ENCODE results near the gene ELMOD2. TPM values are rescaled to one million over a fixed set of nuclear protein-coding genes. Genes with fewer than 3 reads are reported as not detected.
"Not testable (repeated sequence)": the region's sequence is repeated elsewhere in the genome, so short reads cannot be mapped to it uniquely, and the experiment has no call there.

The ELMOD2 gene, protein sequence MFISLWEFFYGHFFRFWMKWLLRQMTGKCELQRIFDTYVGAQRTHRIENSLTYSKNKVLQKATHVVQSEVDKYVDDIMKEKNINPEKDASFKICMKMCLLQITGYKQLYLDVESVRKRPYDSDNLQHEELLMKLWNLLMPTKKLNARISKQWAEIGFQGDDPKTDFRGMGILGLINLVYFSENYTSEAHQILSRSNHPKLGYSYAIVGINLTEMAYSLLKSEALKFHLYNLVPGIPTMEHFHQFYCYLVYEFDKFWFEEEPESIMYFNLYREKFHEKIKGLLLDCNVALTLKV
- polyA plus RNA-seq (ENCODE audit: insufficient read length in 12 of 12): 10 to 100 TPM in 11 of 12 donors, not detected in 1; 16.7 to 39.4 (median 25.6) TPM
- long read RNA-seq, donor 1, full-length matches to known transcripts: 6 of 6 reads
- long read RNA-seq, donor 1, partial matches to known transcripts: 0 of 6 reads
- long read RNA-seq, donor 1, other reads (novel, unspliced or antisense): 0 of 6 reads
- long read RNA-seq, donor 2, full-length matches to known transcripts: 1 of 1 reads
- long read RNA-seq, donor 2, partial matches to known transcripts: 0 of 1 reads
- long read RNA-seq, donor 2, other reads (novel, unspliced or antisense): 0 of 1 reads
- long read RNA-seq, donor 3, full-length matches to known transcripts: 1 of 1 reads
- long read RNA-seq, donor 3, partial matches to known transcripts: 0 of 1 reads
- long read RNA-seq, donor 3, other reads (novel, unspliced or antisense): 0 of 1 reads
- long read RNA-seq, donor 4: 0 reads
- long read RNA-seq, donor 5, full-length matches to known transcripts: 8 of 8 reads
- long read RNA-seq, donor 5, partial matches to known transcripts: 0 of 8 reads
- long read RNA-seq, donor 5, other reads (novel, unspliced or antisense): 0 of 8 reads
- long read RNA-seq, donor 6, full-length matches to known transcripts: 3 of 3 reads
- long read RNA-seq, donor 6, partial matches to known transcripts: 0 of 3 reads
- long read RNA-seq, donor 6, other reads (novel, unspliced or antisense): 0 of 3 reads
- long read RNA-seq, donor 7, full-length matches to known transcripts: 3 of 3 reads
- long read RNA-seq, donor 7, partial matches to known transcripts: 0 of 3 reads
- long read RNA-seq, donor 7, other reads (novel, unspliced or antisense): 0 of 3 reads
- long read RNA-seq, donor 8, full-length matches to known transcripts: 8 of 8 reads
- long read RNA-seq, donor 8, partial matches to known transcripts: 0 of 8 reads
- long read RNA-seq, donor 8, other reads (novel, unspliced or antisense): 0 of 8 reads
- long read RNA-seq, donor 9, full-length matches to known transcripts: 2 of 2 reads
- long read RNA-seq, donor 9, partial matches to known transcripts: 0 of 2 reads
- long read RNA-seq, donor 9, other reads (novel, unspliced or antisense): 0 of 2 reads
- long read RNA-seq, donor 10, partial matches to known transcripts: 0 of 2 reads
- long read RNA-seq, donor 10, other reads (novel, unspliced or antisense): 0 of 2 reads
- long read RNA-seq, donor 11, full-length matches to known transcripts: 4 of 4 reads
- long read RNA-seq, donor 11, partial matches to known transcripts: 0 of 4 reads
- long read RNA-seq, donor 11, other reads (novel, unspliced or antisense): 0 of 4 reads

DNA sequence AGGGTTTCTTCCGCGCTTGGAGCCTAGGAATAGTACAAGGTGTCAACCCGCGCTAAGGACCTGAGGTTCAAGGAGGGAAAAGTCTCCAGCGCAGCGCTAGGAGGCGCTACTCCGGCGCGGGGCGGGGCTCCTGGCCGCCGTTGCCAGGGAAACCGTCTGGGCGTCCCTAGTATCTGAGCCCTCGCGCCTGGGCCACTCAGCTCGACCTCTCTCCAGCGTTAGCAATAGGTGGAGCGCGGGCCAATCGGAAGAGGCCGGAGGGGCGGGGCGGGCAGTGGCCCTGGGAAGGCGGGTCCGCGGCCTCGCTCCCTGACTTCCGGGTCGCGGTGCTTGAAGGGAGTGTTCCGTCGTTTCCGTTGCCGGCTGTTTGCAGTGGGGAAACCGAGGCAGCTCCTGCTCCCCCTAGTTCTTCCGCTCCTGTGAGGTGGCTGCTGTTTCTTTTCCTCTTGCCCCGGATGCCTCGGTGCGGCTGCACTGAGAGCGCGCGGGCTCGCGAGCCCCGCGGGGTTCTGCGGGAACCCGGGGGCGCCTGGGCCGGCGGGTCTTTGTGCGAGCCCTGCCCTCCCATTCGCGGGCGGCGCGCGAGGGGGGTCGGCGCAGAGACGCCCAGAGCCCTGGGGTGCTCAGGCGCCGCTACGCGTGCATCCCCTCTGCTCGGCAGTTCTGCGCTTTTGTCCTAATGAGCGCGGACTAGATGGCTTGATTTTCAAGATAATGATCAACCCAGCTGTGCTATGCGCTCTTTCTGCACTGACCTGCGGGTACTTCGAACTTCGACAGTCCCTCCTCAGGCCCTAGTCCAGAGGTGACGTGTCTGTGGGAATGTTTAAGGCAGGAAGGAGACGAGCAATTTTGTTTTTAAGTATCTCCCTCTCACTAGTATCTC lies at the start of gene ELMOD2:
ELMOD2 (plus strand) TSS at position 312 of the 886 bp plus-strand sequence. CDS start 1,261 bp downstream, outside the sequence.
- DNase-seq: peak; percentile 97

DNA sequence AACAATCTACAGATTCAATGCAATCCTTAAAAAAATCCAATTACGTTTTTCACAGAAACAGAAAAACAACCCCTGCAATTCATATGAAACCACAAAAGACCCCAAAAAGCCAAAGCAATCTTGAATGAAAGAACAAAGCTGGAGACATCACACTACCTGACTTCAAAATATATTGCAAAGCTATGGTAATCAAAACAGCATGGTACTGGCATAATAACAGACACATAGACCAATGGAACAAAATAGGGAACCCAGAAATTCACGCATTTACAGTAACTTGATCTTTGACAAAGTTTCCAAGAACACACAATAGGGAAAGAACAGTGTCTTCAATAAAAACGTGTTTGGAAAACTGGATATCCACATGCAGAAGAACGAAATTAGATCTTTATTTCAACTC lies 40.5 kb upstream of the ELMOD2 start:
- no peak for DNase-seq

DNA sequence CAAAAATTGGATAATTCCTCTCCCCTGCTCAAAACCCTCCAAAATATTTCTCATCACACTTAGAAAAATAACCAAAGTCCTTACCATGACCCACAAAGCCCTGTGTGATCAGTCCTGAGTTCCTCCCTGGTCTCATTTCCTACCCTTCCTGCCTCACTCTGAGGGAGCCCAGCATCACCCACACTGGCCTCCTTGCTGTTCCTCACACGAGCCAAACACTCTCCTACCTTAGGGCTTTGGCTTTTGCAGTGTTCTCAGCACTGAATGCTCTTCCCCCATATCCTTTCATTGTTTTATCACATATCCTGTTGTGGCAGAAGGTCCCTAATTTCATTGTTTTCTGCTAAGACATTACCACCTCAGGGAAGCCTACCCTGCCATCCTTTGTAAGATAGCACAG lies 38.0 kb upstream of the ELMOD2 start:
- DNase-seq: no peak

DNA sequence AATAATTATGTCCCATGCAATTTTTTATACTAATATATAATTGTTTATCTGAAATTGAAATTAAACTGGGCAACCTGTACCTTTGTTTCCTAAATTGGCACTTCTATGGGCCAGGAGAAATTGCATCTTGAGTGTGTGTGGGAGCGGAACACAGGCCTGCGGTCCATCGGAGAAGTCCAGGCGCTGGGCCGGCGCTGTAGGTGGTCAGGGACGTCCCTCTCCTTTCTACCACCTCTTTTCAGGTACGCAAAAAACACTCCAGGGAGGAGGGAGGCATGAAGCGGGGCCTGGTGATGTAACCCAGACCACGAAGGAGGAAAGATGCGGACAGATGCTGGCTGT lies 26.6 kb upstream of the ELMOD2 start:
- no peak for DNase-seq

DNA sequence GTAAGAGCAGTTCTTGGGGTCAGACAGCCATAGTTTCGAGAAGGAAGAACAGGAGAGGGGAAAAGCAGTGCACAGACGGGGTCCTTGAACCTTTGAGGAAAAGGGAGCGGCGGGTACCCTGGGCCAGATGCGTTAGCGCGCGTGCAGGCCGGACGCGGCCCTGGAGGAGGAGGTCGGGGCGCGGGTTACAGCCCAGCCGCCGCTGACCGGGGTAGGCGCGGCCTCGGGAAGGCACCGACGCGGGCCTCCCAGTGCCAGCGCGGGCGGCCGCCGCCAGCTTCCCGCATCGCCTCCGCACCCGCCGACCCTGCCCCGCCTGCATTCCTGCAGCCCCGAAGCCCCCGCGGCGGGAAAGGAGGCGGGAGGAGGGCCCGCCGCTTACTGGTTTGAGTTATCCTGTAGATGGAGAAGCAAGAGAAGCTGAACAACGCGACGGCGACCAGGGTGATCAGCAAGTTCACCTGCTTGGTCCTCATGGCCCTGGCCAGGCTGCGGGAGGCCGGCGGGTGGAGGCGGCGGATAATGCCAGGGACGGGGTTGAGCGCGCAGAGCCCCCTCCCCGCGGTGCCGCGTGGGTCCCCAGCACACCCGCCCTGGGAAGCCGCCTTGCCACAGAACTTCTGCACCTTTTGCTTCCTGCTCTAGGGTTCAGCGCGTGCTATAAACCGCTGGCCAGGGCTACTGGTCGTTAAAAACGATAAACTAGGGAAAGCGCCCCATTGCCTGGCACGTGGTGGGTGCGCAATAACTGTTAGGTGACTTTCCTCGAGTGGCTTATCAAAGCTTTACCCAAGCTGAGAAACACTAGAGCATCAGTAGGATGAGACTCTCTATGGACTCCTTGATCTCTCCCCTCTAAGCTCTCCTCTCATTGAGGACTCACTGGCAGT lies 26.0 kb upstream of the ELMOD2 start, which contains the start of gene MGAT4D:
MGAT4D (minus strand) TSS at position 547 of the 890 bp plus-strand sequence; CDS start at position 476, 71 bp downstream.
- DNase-seq: no peak

DNA sequence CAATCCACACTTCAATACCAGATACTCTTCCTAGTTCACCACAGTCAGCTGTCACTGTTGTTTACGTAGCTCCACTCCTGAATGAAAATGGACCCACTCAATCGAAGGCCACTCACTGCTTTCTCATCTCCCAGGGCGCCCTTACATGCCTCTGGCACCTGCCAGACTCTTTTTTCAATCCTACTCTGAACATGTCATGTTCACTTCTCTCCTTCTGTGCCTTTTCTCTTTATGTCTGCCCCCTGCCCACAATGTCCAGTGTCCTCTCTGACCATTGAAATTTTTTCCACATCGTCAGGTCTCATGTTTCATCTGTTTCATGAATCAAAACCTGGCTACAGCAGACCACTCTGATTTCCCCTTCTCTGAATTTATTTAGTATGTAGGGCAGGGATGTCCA lies 24.6 kb upstream of the ELMOD2 start:
- no peak for DNase-seq

DNA sequence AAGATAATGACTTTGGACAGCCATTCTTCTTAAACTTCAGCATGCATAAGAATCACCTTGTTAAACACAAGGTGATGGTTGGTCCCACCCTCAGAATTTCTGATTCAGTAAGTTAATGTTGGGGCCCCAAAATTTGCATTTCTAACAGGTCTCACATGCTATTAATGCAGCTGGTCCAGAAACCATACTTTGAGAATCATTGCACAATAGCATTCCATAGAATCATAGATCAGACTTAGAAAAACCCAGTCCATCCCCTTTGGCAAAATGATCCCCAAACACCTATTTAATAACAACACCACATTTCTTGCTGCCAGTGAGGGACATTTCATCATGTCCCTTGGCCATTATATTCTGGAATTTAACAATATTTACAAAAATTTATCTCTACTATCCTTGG lies 19.7 kb upstream of the ELMOD2 start:
- DNase-seq: no peak

DNA sequence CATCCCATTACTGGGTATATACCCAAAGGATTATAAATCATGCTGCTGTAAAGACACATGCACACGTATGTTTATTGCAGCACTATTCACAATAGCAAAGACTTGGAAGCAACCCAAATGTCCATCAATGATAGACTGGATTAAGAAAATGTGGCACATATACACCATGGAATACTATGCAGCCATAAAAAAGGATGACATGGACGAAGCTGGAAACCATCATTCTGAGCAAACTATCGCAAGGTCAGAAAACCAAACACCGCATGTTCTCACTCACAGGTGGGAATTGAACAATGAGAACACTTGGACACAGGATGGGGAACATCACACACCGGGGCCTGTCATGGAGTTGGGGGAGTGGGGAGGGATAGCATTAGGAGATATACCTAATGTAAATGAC lies 10.2 kb upstream of the ELMOD2 start:
- DNase-seq: not testable (repeated sequence)

DNA sequence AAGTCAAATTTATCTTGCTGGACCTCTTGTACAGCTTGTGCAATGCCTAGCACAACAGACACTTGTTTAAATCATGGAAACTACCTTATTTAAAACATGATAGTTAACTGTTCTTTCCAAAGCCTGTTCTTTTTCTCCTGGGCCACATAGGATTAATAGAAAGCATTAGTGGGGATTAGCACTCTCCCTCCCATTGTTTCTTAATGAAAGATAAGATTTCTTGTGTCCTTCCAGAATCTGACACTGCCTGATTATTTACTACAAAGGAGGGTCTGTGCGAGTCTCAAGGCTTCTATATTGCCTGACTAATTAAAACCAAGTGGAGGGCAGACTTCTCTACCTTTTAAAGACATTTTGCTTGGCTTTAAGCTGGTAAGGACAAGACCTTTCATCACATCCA lies 8.5 kb upstream of the ELMOD2 start:
- DNase-seq: no peak

DNA sequence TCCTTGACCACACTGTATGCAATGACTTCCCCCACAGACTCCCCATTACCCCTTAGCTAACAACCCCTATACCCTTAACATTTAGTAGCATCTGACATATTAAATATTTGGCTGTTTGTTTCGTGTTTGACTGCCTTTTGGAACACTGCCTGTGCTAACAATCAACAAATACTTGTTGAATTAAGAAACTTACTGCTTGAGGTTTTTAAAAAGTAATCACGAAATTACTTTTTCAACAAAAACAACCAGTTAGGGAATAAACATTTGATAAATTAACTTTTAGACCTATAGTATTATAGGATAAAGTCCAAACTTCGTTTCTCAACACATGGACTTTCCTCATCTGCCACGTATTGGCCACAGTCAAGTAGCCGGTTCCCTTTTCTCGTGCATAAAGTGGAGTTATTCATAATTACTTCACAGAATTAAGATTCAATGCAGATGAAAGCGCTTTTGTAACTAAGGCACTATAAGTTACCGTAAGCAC lies 555 bp upstream of the ELMOD2 start:
- DNase-seq: no peak

DNA sequence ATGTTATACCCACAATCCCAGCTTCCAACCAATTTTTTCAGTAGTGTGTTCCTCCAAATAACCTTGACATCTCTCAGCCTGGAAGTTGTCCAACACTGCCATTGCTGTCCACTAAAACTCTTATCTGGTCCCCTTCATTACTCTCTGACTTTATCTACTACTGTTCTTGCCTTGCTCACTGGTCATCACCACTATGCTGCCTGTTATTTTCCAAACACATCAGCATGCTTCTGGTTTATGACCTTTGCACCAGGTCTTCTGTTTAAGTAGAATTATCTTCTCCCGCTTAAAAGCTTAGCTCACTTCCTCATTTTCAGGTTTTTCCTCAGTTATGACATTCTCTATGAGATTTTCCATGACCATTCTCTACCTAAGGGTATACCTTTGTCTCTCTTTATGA lies 5.5 kb downstream of the ELMOD2 start:
- no peak for DNase-seq

DNA sequence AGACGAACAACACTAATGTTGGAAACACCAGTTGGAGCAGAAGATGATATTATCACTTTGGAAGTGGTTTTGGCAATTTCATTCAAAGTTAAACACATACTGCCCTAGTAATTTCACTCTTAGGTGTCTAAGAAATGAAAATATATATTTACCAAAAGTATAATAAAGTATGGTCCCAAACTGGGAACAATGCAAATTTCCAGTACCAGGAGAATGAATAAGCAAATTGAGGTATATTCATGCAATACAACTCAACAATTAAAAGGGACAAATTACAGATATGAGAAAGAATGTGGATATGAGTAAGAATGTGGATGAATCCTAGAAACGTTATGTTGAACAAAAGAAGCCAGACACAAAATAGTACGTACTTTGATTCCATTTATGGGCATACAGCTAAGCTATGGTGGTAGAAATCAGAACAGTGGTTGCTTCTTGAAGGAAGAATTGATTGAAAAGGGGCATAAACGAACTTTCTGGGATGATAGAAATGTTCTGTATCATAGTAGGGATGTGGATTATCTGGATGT lies 10.0 kb downstream of the ELMOD2 start:
- DNase-seq: no peak

DNA sequence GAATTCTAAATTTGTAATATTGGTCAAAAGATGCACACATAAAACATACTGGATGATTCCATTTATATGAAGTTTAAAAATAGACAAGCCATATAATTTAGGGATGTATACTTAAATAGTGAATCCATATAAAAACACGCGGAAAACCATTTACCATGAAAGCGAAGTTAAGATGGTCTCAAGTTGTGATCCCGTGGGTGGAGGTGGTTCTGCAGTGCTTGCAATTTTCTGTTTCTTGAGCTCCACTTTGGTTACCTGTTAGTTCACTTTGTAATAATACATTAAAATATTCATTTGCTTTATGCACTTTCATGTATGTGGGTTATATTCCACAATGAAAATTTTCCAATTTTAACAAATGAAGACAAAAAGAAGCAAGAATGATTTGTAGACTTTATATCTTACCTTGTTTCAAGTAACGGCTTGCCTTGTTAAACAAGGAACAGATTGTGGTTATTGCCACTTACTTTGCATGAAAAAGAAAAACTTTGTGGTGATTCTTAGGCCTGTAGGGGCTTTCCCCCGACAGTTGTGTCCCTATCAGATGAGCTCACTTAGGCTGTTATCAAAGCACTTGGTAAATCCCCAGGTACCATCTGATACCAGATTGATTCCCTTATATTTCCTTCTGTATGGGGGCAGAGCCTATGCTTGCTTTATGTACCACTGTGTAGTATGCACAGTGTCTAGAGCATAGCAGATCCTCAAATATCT lies 32.6 kb downstream of the ELMOD2 start:
- no peak for DNase-seq

DNA sequence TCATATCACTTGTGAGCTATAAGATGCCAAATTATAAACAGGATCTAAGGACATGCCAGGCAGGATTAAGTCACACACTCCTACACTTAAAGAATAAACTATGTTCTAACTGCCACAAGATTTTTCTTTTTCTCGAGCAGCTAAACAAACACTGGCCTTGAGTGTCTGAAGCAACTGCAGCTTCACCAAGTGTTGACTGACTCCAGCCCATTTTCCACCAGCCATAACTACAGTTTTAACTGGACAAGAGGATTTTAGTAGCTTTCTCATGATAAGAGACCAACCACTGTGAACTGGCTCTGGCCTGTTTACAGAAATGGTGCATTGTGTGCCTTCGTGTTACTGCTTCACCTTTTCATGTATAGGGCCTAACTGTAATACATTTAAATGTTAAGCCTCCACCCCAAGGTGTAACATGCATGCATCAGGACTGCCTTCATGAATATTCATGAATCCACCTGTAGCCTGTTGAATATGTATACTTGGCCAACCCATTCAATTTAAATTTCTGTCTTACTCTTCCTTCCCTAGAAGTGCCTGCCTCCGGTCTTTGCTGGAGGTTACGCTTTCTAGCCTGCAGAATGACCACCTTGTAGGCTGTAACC lies 34.0 kb downstream of the ELMOD2 start:
- DNase-seq: no peak

DNA sequence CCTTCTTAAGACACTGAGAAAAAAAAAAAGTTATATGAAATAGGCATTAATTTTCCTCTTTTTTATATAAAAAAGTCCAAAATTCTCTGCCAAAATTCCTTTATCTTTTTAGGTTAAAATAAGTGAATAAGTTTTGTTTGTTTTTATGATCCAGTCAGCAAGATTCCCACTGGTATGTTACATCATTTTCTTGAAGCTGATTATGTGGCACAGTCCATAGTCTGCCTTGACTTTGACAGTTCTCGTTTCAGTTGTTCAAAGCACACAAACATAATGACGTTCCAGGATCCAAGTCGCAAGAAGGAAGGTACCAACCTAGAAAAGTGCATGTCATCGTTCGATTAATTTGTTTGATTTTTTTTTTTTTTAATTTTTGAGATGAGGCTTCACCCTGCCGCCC lies 35.7 kb downstream of the ELMOD2 start:
- no peak for DNase-seq

DNA sequence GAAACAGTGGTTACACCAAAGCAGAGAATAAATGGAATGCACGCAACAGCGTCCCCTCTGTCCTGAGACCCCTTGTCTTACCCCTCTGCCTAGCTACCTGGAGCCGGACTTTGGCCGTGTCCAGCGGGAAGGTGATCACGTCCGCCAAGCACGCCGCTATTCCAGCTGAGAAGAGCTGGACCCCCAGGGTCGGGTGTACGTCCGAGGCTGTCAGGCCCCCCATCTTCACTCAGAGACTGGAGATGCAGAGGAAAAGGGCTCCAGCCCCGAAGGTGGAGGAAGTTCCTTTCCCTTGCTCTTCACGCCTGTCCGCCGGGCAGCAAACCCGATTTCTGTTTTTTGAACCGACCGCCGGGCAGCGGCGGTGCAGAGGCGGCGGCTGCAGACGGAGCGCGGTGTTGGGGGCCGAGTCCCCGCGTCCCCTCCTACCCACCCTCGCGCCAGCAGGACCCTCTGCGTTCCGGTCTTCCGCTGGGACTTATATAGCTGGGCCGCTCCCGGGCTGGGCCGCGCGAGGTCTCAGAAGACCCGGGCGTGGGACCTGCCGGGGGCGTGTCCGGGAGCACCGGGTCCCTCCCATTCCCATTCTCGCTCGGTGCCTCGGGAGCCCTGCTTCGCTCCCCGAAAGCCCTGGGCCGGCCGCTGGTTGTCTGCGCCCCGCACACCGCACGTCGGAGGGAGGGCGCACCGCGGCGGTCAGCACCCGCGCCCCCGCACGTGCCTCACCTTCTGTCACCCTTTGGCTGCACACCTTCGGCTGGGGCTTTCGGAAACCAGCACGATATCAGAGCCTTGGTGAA lies 44.7 kb downstream of the ELMOD2 start, which contains the start of gene UCP1:
UCP1 (minus strand) TSS at position 455 of the 800 bp plus-strand sequence; CDS start at position 223, 232 bp downstream.
- no peak for DNase-seq

DNA sequence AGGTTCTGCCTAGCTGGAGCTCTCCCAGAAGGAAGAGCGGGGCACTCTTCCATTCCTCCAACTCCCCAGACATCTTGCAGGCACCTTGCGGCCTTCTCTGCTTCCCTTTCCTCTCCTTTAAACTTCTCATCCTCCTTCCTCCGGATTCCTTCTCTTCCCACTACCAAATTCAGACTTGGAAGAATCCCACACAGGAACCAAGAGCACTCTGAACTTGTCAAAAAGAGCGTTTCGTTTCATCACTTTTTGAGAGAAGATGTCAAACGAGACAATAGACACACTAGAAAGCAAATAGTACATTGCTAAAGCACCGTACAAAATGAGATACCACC lies 45.3 kb downstream of the ELMOD2 start:
- no peak for DNase-seq

Measured in muscle of arm (tissue), 14 donors.